GM21447 (cell line): ENCODE data around the gene RHBG.

Experiments
- ATAC-seq: cut with Tn5 transposase; IDR thresholded peaks from one replicate; pipeline ENCODE4 v1.9.1; 2021; ENCODE audit not compliant: unreplicated experiment

Gene RHBG

DNA sequence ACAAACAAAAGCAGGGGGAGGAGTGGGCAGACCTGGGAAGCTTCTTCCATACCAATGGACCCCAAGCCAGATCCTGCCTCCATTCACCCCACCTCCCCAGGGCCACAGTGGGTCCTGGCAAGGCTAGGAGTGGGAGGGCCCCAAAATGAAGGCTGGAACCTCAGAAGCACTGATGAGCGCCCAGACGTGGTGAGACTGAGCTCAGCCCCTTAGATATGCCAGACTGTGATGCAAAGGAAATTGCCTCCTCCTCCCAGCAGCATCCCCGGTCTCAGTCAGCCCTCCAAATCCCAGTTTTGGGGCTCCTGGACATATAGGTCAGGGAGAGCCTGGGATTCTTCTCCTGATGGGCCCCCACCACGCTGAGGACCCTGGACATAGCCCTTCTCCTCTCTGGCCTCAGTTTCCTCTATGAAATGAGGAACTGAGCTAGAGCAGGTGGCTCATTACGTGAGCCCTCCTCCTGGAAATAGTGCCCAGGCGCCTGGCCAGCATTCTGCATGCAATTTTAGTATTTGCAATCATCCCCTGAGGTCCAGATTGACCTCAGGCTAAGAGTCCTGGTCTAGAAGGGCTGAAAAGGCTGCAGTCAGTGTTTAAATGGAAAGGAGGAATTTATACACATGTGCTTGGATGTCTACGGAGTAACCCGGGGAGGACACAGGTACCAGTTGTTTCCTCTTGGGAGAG lies 33.5 kb downstream of the RHBG start:
- ATAC-seq, result no peak

GRCh38 chr1:156405670-156406069 lies 36.7 kb downstream of the RHBG start:
- no peak for ATAC-seq

GRCh38 chr1:156406251-156406650 lies 37.2 kb downstream of the RHBG start:
- ATAC-seq, result no peak

GRCh38 chr1:156407344-156407743 lies 38.3 kb downstream of the RHBG start:
- ATAC-seq, result no peak

DNA sequence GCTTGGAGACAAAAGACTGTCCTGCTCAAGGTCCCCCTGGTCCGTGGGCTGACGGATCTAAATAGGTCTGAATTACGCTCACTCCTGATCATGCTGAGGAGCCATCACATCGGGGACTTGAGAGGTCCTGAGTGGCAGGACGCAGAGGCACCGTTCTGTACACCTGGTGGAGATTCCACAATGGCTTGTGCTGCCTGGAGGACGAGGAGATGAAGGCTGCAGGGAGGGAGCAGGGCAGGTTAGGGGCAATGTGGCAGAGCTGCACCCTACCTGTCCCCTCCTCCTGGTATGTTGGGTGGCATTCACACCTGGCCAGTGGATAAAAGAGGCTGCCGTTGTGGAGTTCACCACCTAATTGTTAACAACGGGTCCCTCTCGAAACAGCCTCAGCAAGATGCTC lies 38.7 kb downstream of the RHBG start:
- ATAC-seq, result no peak

DNA sequence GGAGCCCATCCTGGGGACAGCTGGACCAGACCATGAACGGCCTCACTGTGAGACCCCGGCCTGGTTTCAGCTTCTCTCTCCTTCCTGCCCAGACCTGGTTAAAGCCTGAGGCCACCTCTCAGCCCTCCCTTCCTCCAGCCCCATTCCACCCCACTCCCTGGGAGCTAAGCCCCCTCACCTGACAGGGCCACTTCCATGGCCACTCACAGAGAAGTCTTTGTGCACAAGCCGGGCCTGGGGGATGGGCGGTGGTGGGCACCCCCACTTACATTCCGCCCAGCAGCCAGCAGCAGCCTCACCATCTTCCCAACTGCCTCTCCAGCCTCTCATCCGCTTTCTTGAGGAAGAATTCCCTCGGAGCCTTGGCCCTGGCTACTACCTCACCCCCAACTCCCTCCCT lies 40.4 kb downstream of the RHBG start:
- ATAC-seq, result no peak

GRCh38 chr1:156410238-156410637 lies 41.2 kb downstream of the RHBG start:
- ATAC-seq, result no peak

DNA sequence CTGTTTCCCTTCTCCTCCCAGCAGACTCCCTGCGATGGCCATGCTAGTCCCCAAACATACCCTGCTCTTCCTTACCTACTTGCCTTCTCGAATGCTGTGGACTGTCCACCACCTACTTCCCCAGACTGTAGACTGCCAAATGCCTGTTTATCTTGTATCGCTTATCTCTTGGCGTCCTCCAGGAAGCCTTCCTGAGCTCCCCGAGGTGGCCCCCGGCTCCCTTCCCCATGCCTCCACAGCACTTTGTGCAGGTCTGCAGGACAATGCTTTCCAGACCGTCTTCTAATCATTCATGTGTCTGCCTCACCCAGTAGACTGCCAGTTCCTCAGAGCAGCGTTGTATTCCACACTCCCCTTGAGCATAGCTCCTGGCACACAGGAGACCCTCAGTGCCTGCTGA lies 41.7 kb downstream of the RHBG start:
- ATAC-seq, result no peak

DNA sequence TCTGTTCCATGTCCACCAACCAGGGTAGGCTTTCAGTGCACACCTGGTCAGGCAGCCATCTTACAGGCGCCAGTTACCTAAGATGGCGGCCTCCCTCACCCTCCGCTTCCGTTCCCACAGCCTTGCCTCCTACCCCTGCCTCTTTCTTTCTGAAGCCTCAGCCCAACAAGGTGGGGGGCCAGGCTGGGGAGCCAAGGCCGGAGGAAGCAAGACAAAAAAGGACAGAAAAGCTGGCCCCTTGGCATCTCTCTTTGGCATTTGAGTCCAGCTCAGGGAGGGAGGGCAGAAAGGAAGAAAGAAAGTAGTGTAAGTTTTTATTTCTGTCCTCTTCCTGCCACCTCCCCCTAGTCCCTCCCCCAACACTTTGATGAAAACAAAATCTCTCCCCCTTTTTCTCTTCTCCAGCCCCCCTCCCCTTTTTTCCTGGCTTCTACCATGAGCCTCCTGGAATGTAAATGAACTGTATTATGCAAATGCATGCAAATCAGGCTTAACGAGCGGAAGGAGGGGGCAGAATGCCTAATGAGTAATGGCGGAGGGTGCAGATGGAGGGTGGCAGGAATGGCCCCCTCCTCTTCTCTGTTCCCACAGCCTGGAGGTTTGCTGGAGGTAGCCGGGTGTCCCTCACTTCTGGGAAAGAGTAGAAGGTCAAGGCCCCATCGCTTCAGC lies 43.8 kb downstream of the RHBG start:
- no peak for ATAC-seq

DNA sequence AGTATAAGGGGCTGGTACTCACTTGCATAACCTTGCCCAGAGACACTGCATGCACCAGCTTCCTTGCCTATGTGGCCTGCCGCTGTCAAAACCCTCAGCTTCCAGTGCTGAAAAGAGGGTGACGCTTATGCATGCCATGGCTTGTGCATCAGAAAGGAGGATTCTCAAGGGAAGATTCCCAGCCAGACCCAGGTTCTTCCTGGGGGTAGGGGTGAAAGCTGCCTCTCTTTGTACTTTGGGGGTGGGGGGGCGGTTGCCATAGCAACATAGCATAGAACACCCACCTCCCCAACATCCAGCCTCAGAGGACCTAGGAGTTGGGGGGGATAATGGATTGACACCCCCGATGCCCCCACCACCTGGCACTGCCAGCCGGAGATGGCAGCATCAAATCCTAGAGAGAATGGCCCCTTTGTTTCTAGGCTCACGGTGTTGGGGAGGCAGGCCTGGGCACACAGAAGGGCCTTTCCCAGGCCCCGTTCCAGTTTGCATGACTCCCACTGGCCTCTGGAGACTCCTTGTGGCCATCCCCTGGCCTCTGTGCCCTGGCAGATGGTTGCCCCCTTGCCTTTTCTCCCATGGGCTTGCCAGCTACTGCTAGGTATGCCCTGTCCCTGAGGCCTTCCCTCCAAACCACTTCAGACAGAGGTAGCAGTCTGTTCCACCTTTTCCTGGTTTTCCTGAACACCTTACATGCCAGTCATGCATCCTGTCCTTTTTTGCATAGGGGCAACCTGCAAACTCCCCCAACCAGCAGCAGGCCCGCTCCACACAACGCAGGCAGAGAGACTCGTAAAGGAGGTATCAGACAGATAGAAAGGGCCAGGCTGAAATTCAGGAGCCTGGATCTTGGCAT lies 44.6 kb downstream of the RHBG start:
- no peak for ATAC-seq

DNA sequence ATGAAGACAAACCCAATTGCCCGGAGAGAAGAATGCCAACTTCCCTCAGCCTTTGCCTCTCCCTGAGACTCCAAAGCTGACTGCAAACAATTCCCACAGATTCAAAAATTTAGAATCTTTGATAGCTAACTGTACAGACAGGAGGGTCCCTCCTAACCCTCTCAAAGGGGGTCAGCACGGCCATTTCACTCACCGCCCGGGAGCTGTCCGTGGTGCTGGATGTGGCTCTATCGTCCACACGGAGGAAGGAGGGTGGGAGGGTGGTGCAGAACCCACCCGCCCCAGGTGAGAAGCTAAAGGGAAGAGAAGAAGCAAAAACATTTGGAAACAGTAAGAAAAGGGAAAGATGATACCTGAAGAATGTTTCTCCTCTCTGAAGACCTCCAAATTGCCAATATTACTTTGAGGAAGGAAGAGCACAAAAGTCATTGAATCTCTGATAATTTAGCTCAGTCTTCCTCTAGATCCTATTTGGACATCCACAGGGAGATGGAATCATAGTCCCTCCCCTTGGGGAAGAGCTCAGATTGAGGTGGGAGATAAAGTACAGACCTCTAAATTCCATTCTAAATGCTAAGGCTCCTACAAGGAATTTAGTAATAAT lies 45.6 kb downstream of the RHBG start:
- no peak for ATAC-seq

DNA sequence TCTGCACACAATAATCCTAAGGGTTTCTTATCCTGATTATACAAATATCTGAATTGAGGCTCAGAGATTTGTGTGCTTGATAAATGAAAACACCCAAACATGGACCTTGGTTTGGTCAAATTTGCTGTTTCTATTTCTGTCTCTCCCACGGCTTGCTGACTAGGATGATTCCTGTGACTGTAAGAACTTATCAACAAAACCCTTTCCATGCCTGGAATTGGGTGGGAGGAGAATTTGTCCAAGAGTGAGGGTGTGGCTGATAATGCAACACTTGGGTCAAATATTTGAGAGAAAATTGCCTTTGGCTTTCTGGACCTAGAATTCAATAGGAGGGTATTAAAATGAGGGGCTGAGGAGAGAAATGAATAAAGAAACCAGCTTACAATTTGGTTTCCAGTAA lies 48.0 kb downstream of the RHBG start:
- ATAC-seq, result no peak

DNA sequence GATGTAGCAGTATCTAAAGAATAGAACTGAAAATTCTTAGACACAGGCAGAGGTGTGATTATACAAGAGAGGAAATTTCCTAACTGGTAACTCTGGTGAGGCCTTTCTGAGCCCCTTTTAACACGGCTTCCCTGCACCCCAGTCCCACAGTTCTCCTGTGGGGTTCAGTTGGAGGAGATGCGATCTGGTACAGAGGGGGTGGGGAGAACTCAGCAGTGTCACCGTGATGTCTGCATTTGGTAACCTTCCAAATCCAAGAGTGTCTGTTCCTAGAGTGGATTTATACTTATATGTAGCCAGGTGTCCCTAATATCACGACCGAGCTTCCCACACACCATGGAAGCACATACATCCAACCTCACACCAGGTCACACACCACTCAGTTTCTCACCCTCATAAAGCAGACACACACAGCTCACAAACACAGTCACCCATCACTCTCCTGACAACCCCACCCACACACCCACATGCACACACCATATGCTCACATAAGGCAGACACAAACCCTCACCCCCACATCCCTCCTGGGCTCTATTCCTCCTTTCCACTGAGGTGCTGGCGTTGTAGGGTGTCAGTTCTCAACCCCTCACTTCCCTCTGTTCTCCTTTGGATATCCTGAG lies 48.5 kb downstream of the RHBG start:
- ATAC-seq, result no peak

DNA sequence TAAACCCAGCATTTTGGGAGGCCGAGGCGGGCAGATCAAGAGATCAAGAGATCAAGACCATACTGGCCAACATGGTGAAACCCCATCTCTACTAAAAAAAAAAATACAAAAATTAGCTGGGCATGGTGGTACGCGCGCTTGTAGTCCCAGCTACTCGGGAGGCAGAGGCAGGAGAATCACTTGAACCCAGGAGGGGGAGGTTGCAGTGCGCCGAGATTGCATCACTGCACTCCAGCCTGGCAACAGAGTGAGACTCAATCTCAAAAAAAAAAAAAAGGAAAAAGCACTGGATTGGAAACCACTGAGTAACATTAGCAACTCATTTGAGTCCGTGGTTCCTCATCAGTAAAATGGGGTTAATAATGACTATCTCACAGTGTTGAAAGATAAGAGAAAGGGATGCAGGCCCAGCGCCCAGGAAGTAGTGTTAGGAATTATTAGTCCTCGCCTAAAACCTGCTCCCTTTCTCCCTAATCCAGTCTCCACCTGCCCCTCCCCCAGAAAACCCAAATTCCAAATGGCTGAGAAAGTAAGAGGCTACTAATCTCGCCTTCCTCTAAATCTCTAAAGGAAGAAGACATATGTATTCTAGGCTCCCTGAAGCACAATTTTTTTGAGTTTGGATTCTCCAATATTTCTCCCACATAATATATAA lies 49.5 kb downstream of the RHBG start:
- no peak for ATAC-seq

- peak; percentile 20 for ATAC-seq
These were observed 50.8 kb downstream of the RHBG start for GRCh38 chr1:156419854-156420204.

GRCh38 chr1:156420205-156421061 lies 51.4 kb downstream of the RHBG start:
- ATAC-seq, result peak; percentile 42

DNA sequence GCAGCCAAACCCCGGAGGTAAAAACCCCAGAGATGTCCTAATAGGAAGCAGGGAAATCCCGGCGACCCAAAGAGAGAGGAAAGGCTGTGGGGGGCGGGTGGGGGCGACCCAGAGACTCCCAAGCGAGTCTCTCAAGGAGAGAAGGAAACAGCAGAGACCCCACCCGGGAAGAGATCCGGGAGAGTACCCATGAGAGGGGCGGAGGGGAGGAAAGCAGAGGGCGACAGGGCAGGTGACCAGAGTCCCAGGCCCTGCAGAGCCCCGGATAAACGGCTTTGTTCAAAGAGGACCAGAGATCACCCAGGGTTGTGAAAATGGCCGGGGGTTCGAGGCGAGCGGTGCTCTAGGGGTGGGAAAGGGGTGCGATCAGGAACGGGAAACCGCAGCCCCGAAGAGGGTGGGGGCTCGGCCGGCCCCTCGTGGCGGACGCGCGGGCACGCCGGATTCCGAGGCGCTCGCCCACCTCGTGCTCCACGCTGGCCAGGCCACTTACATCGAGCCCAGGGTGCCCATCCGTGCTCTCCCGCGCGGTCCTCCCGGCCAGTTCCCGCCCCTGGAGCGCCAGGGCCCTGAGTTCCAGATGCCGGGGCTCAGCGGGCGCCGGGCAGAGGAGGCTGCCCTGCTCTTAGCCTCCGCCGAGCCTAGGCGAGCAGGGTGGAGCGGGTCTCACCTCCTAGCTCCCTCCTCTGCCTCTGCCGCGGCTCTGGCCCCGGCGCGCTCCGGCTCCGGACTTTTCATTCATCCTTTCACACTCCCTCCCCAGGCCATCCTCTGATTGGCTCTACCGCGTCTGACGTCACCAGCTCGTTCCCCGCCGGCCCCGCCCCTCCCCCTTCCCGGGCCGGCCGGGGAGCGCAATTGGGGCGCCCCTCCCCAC lies 52.3 kb downstream of the RHBG start:
- peak; percentile 77 for ATAC-seq

DNA sequence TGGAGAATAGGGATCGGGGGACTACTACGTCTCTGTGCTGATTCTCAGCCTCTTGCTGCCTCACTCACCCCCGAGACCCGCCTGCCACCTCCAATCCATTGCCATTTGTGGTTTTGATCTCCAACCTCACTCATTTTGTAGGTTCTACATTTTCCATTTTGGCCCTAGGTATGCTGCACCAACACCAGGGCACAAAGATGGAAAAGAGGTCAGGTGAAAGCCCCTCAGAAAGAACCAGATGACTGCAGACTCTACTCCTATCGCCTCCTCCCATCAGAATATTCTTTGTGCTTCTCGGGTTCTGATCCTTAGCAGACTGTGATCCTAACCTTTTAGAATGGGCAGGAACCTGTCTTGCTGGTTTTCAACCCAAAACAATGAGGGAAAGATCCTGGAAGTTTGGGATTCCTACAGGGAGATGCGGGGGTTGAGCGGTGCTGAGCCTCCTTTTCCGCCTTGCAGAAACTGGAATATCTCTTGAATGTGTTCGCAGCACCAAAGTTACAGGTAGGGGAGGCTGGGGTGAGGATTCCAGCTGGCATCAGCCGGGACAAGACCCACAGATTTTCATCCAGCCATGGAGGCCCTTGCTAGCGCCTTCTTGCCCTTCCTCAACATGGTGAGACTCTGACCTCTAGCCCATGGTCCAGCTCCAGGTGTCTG lies 53.1 kb downstream of the RHBG start:
- no peak for ATAC-seq
